NCI-H2227 (cell line): ENCODE measurements around the gene EZH1.
"Not testable (repeated sequence)": the region's sequence is repeated elsewhere in the genome, so short reads cannot be mapped to it uniquely, and the experiment has no call there.

Source experiments
- DNase-seq: peaks from one replicate; lab custom pipeline; 2025; ENCODE audit not compliant: unreplicated experiment; lab: John Stamatoyannopoulos, UW

EZH1 gene

DNA sequence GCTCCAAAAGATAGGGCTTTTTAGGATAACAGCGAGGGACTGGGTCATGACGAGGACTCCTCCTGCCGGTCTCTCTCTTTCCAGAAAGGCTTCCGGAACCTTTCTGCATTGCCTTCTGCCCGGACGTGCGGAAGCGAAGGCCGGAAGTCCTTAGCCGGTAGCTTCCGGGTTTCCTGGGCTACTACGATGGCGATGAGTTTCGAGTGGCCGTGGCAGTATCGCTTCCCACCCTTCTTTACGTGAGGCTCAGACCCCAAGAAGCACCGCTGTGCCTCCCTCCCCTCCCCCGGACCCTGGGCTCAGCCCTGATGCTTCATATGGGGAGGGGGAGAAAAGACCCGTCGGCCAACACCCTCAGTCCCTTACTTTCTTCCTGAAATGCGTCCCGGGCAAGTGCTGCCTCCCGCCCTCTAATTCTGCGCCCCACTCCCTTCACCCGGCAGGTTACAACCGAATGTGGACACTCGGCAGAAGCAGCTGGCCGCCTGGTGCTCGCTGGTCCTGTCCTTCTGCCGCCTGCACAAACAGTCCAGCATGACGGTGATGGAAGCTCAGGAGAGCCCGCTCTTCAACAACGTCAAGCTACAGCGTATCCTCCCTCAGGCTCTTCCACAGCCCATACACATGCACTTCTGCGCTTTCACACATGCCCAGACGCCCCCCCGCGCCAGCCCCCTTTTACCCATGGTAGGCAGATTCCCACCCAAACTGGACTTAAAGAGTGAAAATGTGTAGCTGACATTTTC is 28.6 kb upstream of the EZH1 start, which contains the start of gene VPS25:
VPS25 (plus strand) TSS at position 160 of the 746 bp plus-strand sequence; CDS start at position 187, 27 bp downstream.
- DNase-seq = peak; percentile 91

DNA sequence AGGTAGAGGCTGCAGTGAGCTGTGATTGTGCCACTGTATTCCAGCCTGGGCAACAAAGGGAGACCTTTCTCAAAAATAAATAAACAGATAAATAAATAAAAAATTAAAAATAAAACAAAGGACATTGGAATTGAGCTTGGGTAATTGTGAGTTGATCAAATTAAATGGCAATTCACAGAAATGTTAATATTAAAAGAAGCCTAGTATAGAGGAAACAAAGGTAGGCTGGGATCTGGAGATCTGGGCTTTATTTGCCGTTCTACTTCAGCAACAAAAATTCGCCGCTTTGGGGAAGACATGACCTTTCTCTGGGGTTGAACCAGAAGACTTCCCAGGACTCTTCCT is 28.1 kb upstream of the EZH1 start:
- peak; percentile 13 for DNase-seq

DNA sequence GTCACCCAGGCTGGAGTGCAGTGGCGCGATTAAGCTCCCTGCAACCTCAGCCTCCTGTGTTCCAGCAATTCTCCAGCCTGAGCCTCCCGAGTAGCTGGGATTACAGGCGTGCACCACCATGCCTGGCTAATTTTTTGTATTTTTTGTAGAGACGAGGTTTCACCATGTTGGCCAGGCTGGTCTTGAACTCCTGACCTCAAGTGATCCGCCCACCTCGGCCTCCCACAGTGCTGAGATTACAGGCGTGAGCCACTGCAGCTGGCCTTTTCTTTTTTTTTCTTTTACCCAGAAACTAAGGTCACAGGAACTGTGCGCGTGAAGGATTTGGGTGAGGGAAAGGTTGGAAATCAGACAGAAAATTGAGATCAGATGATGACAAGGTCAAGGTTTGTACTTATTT is 25.1 kb upstream of the EZH1 start:
- DNase-seq = not testable (repeated sequence)

DNA sequence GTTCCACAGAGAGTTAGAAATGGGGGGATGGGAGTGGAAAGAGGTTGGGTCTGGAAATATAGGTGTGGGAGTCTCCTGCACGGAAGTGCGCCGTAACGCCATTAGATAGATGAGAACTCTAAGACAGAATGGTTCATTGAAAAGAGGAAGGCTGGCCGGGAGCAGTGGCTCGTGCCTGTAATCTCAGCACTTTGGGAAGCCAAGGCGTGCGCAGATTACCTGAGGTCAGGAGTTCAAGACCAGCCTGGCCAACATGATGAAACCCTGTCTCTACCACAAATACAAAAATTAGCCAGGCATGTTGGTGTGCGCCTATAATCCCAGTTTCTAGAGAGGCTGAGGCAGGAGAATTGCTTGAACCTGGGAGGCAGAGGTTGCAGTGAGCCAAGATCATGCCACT is 23.2 kb upstream of the EZH1 start:
- DNase-seq = peak; percentile 21

DNA sequence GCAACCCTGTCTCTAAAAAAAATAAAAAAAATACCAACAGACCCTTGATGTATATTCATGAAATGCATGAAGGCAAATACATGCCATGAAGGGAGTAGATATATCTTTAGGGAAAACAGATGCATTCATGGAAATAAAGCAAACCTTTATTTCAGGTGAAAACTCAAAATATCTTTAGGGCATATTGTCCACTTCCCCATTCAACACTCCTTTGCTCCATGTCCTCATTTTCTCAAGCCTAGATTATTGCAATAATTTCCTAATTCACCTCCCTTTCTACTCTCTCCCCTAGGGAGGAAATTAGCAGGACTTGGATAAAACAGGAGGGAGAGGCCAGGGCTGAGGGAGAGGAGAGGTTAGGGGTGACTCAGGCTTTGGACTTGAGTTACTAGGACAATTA is 22.7 kb upstream of the EZH1 start:
- no peak for DNase-seq

DNA sequence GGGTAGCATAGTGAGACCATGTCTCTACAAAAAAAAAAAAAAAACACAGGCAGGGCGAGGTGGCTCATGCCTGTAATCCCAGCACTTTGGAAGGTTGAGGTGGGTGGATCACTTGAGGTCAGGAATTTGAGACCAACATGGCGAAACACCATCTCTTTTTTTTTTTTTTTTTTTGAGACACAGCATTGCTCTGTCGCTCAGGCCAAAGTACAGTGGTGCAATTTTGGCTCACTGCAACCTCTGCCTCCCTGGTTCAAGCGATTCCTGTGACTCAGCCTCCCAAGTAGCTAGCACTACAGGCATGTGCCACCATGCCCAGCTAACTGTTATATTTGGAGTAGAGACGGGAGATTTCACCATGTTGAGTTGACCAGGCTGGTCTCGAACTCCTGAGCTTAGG is 21.3 kb upstream of the EZH1 start:
- DNase-seq = no peak

DNA sequence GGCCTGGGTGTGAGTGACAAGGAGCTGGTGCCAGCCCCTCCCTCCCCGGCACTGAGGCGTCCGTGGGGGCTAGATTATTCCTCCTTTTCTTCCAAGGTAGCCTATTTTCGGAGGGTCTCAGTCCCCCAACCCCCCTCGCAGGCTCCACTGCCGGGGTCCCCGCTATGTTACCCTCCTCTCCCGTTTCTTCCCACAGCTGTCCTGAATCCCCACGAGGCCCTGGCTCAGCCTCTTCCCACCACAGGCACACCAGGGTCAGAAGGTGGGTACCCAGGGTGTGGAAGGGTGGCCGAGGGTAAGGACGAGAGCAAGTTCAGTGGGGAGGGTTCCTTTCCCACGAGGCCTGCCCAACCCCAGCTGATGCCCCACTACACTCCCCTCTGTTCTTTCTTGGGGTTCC is 16.8 kb upstream of the EZH1 start:
- no peak for DNase-seq

DNA sequence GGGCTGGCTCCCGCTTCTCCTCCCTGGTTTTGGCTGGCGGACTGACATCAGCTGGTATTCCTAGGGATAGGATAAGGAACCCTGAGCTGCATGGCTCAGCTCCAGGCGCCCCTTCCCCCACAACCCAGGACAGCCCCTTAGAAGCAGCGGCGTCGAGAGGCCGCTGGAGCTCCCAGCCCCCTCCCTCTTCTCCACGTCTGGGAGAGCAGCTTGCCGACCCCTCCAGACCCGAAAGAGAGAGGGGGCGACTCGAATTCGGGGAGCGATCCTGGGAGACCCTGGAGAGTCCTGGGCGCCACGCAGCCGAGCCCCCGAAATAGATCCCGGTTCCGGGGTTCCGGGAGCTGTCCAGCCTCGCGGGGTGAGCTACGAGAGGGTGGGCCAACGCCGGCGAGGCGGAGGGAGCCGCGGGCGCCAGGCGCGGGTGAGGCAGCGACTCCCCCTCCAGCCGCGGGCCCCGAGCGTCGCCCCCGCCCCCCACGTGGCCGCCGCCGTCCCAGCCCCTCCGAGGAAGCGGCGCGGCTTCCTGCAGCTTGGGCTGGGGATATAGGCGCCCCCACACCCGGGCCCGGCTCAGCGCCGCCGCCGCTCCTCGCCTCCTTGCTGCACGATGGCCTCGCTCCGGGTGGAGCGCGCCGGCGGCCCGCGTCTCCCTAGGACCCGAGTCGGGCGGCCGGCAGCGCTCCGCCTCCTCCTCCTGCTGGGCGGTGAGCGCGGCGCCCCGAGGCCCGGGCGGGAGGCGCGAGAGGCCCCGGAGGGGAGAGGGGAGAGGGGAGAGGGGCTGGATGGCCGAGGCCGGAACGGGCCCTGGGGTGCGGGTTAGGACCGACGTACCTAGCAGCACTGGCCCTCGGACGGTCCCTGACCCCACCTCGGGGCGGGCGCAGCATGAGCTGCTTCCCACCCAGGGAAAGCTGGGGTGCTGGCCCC is 16.1 kb upstream of the EZH1 start, which contains the start of gene RAMP2:
RAMP2 (plus strand) TSS at position 576 of the 930 bp plus-strand sequence; CDS start at position 611, 35 bp downstream.
- peak; percentile 83 for DNase-seq

DNA sequence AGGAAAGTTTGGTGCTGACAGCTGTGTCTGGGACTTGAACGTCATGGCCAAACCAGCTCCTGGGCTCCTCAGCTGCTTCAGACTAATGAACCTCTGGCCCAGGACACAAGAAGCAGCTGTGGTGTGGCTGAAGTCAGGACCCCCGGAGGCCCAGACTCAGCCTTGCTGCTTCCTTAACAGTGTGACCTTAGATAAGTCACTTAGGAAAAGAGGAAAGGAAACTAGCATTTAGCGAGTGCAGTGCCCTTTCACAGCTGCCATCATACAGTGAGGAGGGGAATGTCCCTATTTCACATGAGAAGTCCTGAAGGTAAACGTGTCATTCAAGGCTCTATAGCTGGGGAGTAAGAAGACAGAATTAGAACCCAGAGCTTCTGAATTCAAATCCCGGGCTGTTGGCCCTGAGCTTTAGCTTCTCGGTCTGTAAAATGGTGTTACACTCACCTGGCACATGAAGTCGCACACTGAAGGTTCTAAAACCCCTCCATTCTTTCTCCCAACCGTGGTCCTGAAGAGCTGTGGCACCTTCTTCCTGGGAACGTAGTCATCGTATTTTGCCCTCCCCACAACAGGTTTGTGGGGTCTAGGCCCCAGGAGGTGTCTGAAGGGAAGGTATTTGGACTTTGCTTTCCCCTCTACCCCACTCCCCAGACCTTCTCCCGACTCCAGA is 15.3 kb upstream of the EZH1 start:
- no peak for DNase-seq

DNA sequence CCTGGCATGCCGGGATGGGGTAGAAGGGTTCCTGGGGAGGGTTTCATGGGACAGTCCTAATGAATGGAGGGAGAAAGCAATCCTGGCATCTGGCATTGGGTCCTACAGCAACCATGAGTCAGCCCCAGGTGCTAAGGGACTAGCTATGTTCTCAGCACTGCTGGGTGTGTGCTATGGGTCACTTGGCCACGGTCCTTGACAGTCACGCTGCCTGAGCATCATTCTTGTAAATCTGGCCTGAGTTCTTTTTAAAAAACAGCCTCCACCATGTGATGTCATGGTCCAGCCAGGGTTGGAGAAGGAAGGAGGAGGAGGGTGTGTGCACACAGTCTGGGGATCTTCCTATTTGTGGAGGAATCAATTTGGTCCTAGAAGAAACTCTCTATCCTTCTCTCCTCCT is 9.9 kb upstream of the EZH1 start:
- no peak for DNase-seq

DNA sequence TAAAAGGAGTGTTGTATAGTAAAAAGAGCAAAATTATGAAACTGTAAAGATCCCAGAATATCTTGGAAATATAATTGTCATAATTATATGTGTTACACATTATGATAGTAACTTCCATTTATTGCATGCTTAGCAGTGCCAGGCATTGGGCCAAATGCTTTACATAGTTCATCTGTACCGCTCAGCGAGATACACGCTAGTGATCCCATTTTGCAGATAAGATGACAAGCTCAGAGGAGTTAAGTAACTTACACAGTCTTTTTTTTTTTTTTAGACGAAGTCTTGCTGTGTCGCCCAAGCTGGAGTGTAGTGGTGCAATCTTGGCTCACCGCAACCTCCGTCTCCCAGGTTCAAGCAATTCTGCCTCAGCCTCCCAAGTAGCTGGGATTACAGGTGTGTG is 6.8 kb upstream of the EZH1 start:
- DNase-seq = no peak

DNA sequence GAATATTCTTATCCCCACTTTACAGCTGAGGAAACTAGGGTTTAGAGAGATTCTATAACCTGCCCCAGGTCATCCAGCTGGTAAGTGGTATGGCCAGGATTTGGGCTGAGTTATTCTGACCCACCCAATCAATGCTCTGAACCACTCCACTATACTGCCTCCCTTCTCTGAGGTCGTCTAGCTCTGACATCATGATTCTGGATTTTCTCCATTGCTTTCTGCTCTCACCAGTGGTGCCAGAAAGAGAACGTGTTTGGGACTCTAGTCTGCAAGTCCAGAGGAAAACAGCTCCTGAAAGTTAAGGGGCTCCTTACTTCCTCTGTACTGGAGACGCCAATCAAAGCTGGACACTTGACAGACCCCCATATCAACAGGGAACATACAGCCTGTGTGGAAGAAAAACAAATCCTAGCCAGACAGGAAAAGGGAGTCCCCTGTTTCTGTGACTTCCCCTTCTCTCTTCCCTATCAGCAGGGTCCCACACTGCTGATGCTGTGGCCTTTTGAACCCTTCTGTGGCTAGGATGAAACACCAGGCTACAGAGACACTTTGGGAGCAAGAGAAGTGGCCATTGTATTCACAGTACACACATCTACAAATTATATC is 6.0 kb upstream of the EZH1 start:
- no peak for DNase-seq

DNA sequence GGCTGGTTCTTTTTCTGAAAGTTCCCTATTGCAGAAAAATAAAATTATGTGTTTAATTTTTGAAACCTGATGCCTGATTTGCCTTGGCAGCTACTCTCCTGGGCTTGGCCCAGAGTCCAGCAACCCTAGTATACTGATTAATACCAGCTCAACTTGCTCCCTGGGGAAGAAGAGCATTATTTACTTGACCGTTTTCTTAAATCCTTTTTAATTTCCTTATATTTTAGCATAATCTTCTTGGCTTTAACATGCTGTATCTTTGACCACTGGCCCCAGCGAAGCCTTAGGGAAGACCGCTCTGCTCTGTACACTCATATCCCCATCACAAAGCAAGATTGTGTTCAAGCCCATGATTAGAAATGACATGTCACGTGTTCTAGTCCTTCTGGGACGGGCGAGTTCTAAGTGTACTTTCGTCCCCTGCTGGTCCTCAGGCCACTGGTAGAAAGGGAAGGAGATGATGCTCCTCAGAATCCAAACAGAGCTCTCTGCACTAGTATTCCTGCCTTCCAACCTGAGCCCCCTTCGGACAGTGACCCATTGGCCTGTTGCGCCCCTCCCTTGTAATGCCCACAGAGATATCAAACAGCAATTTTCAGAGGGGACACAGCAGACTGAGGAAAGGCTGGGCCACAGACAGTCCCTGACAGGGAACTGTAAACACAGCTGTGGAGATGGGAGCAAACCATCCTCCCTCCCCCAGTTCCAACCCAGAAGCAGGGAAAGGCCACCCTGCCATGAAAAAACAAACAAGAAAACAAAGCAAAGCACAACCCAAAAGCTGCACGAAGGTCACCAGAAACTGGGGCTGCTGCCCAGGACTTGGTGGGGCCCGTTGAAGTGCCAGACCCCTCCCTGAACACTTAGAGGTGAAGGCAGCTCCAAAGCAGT is 4.3 kb upstream of the EZH1 start:
- no peak for DNase-seq

DNA sequence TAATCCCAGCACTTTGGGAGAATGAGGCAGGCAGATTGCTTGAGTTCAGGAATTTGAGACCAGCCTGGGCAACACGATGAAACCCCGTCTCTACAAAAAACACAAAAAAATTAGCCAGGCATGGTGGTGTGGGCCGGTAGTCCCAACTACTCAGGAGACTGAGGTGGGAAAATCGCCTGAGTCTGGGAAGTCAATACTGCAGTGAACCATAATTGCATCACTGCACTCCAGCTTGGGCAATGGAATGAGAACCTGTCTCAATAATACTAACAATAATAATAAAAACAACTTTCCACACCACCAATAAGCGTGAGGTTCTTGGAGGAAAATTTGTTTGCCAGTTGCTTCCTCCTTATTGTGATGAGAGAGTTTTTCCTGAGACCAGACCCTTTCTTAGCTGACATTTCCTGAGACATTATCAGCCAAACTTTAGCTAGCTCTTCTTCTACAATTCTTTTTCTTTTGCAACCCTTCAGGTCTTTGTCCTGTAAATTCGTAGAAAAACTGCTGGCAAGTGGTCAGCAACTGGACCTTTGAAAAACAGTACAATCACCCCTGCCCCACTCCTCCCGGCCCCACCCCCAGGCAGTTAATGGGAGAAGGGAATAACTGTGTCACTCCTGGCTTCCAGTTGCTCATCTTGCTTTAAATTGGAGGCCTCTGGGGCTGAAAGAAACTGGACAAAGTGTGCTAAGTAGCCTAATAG is 3.5 kb upstream of the EZH1 start:
- no peak for DNase-seq

DNA sequence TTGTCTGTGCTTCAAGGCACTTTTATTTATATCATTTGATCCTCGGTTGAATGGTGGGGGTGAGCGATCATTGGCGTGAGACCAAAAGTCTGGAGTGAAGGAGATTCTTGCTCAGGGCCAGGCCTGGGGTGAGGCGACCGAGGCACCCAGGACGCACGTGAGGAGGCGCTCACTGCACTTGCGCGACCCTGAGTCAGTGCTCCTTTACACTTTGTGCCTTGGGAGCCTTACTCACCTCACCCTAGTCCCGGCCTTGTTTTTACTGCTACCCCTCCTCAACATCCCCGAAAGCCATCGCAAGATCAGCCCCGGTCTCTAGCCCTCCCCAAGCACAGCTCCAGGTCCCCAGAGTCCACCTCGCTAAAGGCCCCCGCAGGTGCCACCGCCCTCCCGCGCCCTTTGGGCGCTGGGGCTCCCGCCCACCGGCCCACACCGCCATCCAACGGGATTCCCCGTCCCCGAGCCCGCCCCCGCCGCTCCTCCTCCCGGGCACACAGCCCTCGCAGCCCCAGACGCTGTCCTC is 496 bp downstream of the EZH1 start:
- peak; percentile 88 for DNase-seq

DNA sequence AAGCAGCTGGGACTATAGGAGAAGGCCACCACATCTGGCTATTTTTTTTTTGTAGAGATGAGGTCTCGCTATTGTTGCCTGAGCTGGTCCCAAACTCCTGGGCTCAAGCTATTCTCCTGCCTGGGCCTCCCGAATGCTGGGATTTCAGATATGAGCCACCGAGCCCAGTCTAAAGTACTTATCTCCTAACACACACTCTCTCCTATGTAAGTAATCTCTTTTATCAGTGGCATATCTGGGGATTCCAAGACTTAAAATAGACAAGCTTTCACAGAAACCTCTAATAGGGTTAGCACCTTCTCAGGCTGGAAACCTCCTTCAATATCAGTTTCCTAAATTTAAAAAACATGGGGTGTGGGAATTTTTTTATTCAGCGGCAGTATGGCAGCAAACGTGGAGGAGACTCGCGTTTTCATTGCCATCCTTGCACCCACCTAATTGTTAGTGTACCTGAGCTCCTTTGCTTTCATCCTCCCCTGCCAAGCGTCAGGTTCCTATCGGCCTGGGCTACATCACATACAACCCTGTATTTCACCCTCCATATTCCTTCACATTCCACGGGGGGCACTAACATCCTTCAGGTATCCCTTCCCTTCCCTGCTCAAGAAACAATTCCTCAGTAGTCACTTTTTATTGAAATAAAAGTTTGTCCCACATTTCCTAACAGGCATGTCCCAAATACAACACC is 1.1 kb downstream of the EZH1 start:
- DNase-seq = peak; percentile 35

DNA sequence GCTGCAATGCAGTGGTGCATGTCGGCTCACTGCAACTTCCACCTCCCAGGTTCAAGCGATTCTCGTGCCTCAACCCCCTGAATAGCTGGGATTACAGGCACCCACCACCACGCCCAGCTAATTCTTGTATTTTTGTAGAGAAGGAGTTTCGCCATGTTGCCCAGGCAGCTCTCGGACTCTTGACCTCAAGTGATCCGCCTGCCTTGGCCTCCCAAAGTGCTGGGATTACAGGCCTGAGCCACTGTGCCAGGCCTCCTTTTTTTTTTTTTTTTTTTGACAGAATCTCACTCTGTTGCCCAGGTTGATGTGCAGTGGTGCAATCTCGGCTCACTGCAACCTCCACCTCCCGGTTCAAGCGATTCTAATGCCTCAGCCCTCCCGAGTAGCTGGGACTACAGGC is 1.9 kb downstream of the EZH1 start:
- not testable (repeated sequence) for DNase-seq

DNA sequence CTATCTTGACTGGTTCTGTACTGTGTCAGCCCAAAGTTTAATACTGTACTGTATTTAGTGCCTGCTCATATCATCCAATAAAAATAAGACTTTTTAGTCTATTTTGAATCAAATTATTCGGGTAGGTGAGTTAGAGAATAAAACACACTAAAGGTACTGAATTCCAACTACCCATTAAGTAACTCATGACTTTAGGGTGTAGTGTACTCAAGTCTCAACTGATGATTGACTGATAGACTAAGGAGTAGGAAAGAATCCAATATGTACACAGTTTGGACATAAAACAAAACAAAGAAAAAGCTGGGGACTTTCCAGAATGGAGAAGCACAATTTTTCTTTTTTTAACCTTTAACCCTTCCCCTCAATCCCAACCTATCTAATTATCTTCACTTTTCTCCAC is 4.1 kb downstream of the EZH1 start:
- DNase-seq = no peak

DNA sequence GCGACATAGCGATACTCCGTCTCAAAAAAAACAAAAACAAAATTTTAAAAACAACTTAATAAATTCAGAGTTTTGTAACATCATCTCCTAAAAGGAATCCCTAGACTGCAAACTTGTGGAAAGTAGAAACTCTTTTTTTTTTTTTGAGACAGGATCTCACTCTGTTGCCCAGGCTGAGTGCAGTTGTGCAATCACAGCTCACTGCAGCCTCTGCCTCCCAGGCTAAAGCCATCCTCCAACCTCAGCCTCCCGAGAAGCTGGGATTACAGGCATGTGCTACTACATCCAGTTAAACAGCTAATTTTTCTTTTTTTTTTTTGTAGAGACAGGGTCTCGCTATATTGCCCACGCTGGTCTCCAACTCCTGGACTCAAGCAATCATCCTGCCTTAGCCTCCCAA is 19.7 kb downstream of the EZH1 start:
- no peak for DNase-seq
